H1 (cell line): Measurements from ENCODE around the gene WDR93. TPM values are rescaled to one million over a fixed set of nuclear protein-coding genes. Genes with fewer than 3 reads are reported as not detected.

ENCODE experiments used
- CTCF ChIA-PET: fragments of 300-600 bp; sonication (Branson Sonifier 250); formaldehyde crosslinking; loops from one replicate; lab custom pipeline; 2021; ENCODE audit not compliant: partially characterized antibody; lab: Charles Lee
- POLR2A ChIA-PET: fragments of 300-600 bp; sonication (Branson Sonifier 250); formaldehyde crosslinking; loops from one replicate; lab custom pipeline; 2021; ENCODE audit warnings: inconsistent platforms; ENCODE audit not compliant: partially characterized antibody; lab: Charles Lee
- DNase-seq, 2 experiments: peaks; one replicate each; pipeline versions ENCODE4 v3.0.0 to v3.0.0-alpha.2; 2010 to 2022; ENCODE audit warnings: low spot score in 2 of 2, low read depth in 1 of 2, mixed read lengths in 1 of 2
- FAIRE-seq: peaks from 2 replicates; lab custom pipeline; 2011; peaks lifted over from hg19 to GRCh38; lab: Jason Lieb, UNC
- H2AFZ ChIP-seq: 2 replicates; pipeline ENCODE4 v1.8.1; 2012; ENCODE audit warnings: low read length, inconsistent platforms
- H2AK5ac ChIP-seq: 2 replicates; pipeline ENCODE4 v1.6.1; 2013; ENCODE audit warnings: low read depth, low read length
- H2BK120ac ChIP-seq: replicated peaks from 2 replicates; pipeline ENCODE3; 2013; ENCODE audit warnings: low read depth, low read length, inconsistent platforms
- H2BK12ac ChIP-seq: 2 replicates; pipeline ENCODE4 v1.6.1; 2013; ENCODE audit warnings: low read depth, low read length
- H2BK15ac ChIP-seq: 2 replicates; pipeline ENCODE4 v1.6.1; 2013; ENCODE audit warnings: low read length
- H2BK20ac ChIP-seq: 2 replicates; pipeline ENCODE4 v1.6.1; 2013; ENCODE audit warnings: low read length
- H2BK5ac ChIP-seq: 2 replicates; pipeline ENCODE4 v1.6.1; 2013; ENCODE audit warnings: low read depth, low read length
- H3K14ac ChIP-seq: 2 replicates; pipeline ENCODE4 v1.6.1; 2013; ENCODE audit warnings: inconsistent platforms; ENCODE audit not compliant: insufficient read length
- H3K18ac ChIP-seq: 2 replicates; pipeline ENCODE4 v1.6.1; 2013; ENCODE audit warnings: low read length; ENCODE audit errors: extremely low read depth
- H3K23ac ChIP-seq: 2 replicates; pipeline ENCODE4 v1.6.1; 2013; ENCODE audit warnings: inconsistent platforms; ENCODE audit not compliant: insufficient read length
- H3K23me2 ChIP-seq: 2 replicates; pipeline ENCODE4 v1.6.1; 2013; ENCODE audit warnings: low read depth, low read length
- H3K27ac ChIP-seq: 2 replicates; pipeline ENCODE4 v1.6.1; 2011; ENCODE audit warnings: low read depth, low read length, inconsistent platforms
- H3K27me3 ChIP-seq, 4 experiments: replicated peaks in 1 of 4; 1 replicate in 1 of 4; 2 replicates in 3 of 4; pipeline versions ENCODE4 v1.6.1 to v1.8.1; 2011 to 2013; ENCODE audit warnings: low read length in 3 of 4, mild to moderate bottlenecking in 3 of 4, inconsistent platforms in 2 of 4, mixed read lengths in 2 of 4, moderate library complexity in 1 of 4; ENCODE audit not compliant: control insufficient read depth in 3 of 4, insufficient read depth in 3 of 4; ENCODE audit errors: extremely low read depth in 1 of 4
- H3K36me3 ChIP-seq, 4 experiments: 2 replicates each; pipeline versions ENCODE4 v1.6.1 to v1.8.1; 2011 to 2013; ENCODE audit warnings: mild to moderate bottlenecking in 4 of 4, low read length in 3 of 4, moderate library complexity in 2 of 4, control low read depth in 1 of 4, inconsistent platforms in 1 of 4; ENCODE audit not compliant: insufficient read depth in 4 of 4, control insufficient read depth in 2 of 4
- H3K4ac ChIP-seq: replicated peaks from 2 replicates; pipeline ENCODE3; 2013; ENCODE audit warnings: low read length, low read depth, mixed read lengths, inconsistent platforms; ENCODE audit not compliant: insufficient read length
- H3K4me1 ChIP-seq, 4 experiments: replicated peaks in 1 of 4; 1 replicate in 1 of 4; 2 replicates in 3 of 4; pipeline versions ENCODE4 v1.6.1 to v1.8.1; 2011 to 2013; ENCODE audit warnings: low read length in 3 of 4, inconsistent platforms in 2 of 4, mixed read lengths in 1 of 4; ENCODE audit not compliant: insufficient read depth in 4 of 4, control insufficient read depth in 3 of 4
- H3K4me2 ChIP-seq, 2 experiments: 2 replicates each; pipeline versions ENCODE4 v1.6.1 to v1.8.1; 2011 to 2013; ENCODE audit warnings: low read depth in 2 of 2, low read length in 2 of 2, control low read depth in 1 of 2, inconsistent platforms in 1 of 2, mild to moderate bottlenecking in 1 of 2; ENCODE audit not compliant: insufficient read depth in 1 of 2
- H3K4me3 ChIP-seq, 4 experiments: fragments of 200-600, 300-600 bp in 1 of 4; sonication (generic), shearing (Covaris generic), sonication (Bioruptor Twin) in 1 of 4; 2 replicates each; pipeline versions ENCODE4 v1.5.1 to v1.8.1; 2011 to 2016; ENCODE audit warnings: low read length in 4 of 4, low read depth in 3 of 4, control low read depth in 2 of 4, inconsistent platforms in 2 of 4, mild to moderate bottlenecking in 2 of 4, mixed read lengths in 1 of 4, moderate library complexity in 1 of 4; ENCODE audit not compliant: insufficient read depth in 2 of 4; ENCODE audit errors: extremely low read depth in 1 of 4
- H3K56ac ChIP-seq: replicated peaks from 2 replicates; pipeline ENCODE3; 2013; ENCODE audit warnings: low read depth, mild to moderate bottlenecking, mixed read lengths, low read length, inconsistent platforms; ENCODE audit not compliant: insufficient read length
- H3K79me1 ChIP-seq: 2 replicates; pipeline ENCODE4 v1.6.1; 2013; ENCODE audit warnings: low read depth, low read length, control low read depth
- H3K79me2 ChIP-seq, 2 experiments: 2 replicates each; pipeline versions ENCODE4 v1.6.1 to v1.8.1; 2012 to 2013; ENCODE audit warnings: low read length in 2 of 2, mild to moderate bottlenecking in 2 of 2, inconsistent platforms in 1 of 2; ENCODE audit not compliant: insufficient read depth in 2 of 2, control insufficient read depth in 1 of 2
- H3K9ac ChIP-seq, 4 experiments: replicated peaks in 1 of 4; 1 replicate in 1 of 4; 2 replicates in 3 of 4; pipeline versions ENCODE4 v1.6.1 to v1.8.1; 2011 to 2013; ENCODE audit warnings: low read depth in 3 of 4, low read length in 3 of 4, control low read depth in 2 of 4, mild to moderate bottlenecking in 2 of 4, moderate library complexity in 2 of 4, inconsistent platforms in 1 of 4; ENCODE audit errors: extremely low read depth in 1 of 4
- H3K9me3 ChIP-seq, 2 experiments: 2 replicates each; pipeline versions ENCODE4 v1.6.1 to v1.8.1; 2012 to 2013; ENCODE audit warnings: mild to moderate bottlenecking in 2 of 2, moderate library complexity in 2 of 2, control low read depth in 1 of 2, inconsistent platforms in 1 of 2, low read depth in 1 of 2, low read length in 1 of 2, mixed read lengths in 1 of 2; ENCODE audit not compliant: insufficient read depth in 2 of 2
- H4K20me1 ChIP-seq, 2 experiments: replicated peaks in 1 of 2; 2 replicates each; pipeline versions ENCODE3 to v1.8.1; 2011 to 2013; ENCODE audit warnings: inconsistent platforms in 2 of 2, low read length in 2 of 2, mild to moderate bottlenecking in 1 of 2; ENCODE audit not compliant: insufficient read depth in 2 of 2, control insufficient read depth in 1 of 2
- H4K5ac ChIP-seq: 2 replicates; pipeline ENCODE4 v1.6.1; 2013; ENCODE audit warnings: low read length, low read depth, mixed read lengths, inconsistent platforms; ENCODE audit not compliant: insufficient read length
- H4K8ac ChIP-seq: 2 replicates; pipeline ENCODE4 v1.8.0; 2013; ENCODE audit warnings: mild to moderate bottlenecking, moderate library complexity, low read length, inconsistent platforms; ENCODE audit not compliant: insufficient read depth; ENCODE audit errors: extremely low read depth
- H4K91ac ChIP-seq: replicated peaks from 2 replicates; pipeline ENCODE3; 2013; ENCODE audit warnings: low read length, mixed read lengths, inconsistent platforms; ENCODE audit not compliant: insufficient read length
- RXRA ChIP-seq: IDR thresholded peaks from 2 replicates; pipeline ENCODE4 v1.6.1; 2011; ENCODE audit warnings: low read depth, mild to moderate bottlenecking, low read length, moderate library complexity; ENCODE audit not compliant: insufficient read depth
- WGBS, 2 experiments: shearing (Covaris generic) in 1 of 2; methylation state at CpG; one replicate each; pipeline versions ENCODE4 v1.1.6 to v1.1.7; 2013 to 2015; ENCODE audit warnings: low lambda C conversion rate in 2 of 2, mixed read lengths in 2 of 2, inconsistent platforms in 1 of 2, low coverage in 1 of 2, missing lambda C conversion rate in 1 of 2; ENCODE audit not compliant: insufficient replicate concordance in 2 of 2, insufficient coverage in 1 of 2, insufficient read length in 1 of 2; ENCODE audit errors: extremely low coverage in 1 of 2, missing lambda C conversion rate in 1 of 2; 5-methylcytosine and 5-hydroxymethylcytosine counted together
- polyA plus RNA-seq, 7 experiments: library from polyadenylated mRNA; depleted of rRNA in 3 of 7; stranded (reverse) in 5 of 7; unstranded in 2 of 7; fragments of >200 nt in 5 of 7; fragments of 200-250 nt in 2 of 7; gene quantifications; 1 replicate in 5 of 7; 2 replicates in 1 of 7; 4 replicates in 1 of 7; pipeline versions ENCODE4 v1.2.1 to v1.2.3, GENCODE V29; 2011 to 2013; ENCODE audit warnings: missing spikeins in 2 of 7, mixed read lengths in 2 of 7
- total RNA-seq: library from RNA; stranded (reverse); fragmentation: NEBNext Ultra II Directional; extraction: Animal tissue kit (Norgen Biotek cat#: 25700); gene quantifications from 2 replicates; pipeline ENCODE4 v1.2.1, GENCODE V29; 2021

Gene WDR93
- total and polyA plus RNA-seq, 2 of the 8 experiments (the other 6 are each of a cell fraction or from before 2014, with no cell fraction given), result 0.03 TPM; not detected in 1

GRCh38 chr15:89780601-89781000 is 90.0 kb downstream of the WDR93 start:
- no peak overlapping the region for H2BK120ac ChIP-seq
- 91% methylated on average over 6 of the region's 6 CpGs; no CpG with 5 or more reads in 1 of the 2 experiments for WGBS, 2 experiments

More at GRCh38 chr15:89780601-89781000, 90.0 kb downstream of the WDR93 start:
- Histone ChIP-seq H2AK5ac (no peak overlapping the region), H2BK15ac (no peak overlapping the region), H3K9me3 (no peaks in the 10 kb centered on the region), H3K4me2 (no peak overlapping the region), H2BK5ac (no peak overlapping the region), H3K23ac (no peak overlapping the region), H3K18ac (no peak overlapping the region), H3K36me3 (no peaks in the 10 kb centered on the region), H3K56ac (no peak overlapping the region), H3K79me2 (no peaks in the 10 kb centered on the region), H3K27me3 (peaks cover 10 to 27% (median 24%) of the 10 kb centered on the region in 4 experiments), H3K23me2 (no peaks in the 10 kb centered on the region; the same call in 1 of the 2 replicates), H4K20me1 (no peaks in the 10 kb centered on the region), H3K14ac (no peak overlapping the region), H3K4me1 (peaks cover 8 to 15% (median 12%) of the 10 kb centered on the region in 4 experiments), H3K79me1 (no peaks in the 10 kb centered on the region), H2BK20ac (no peak overlapping the region), H2AFZ (no peak overlapping the region), H3K27ac (no peak overlapping the region), H4K8ac (no peak overlapping the region), H2BK12ac (peak overlapping the region; percentile 50; the same call in 1 of the 2 replicates), H3K9ac (no peak overlapping the region), H3K4ac (no peak overlapping the region), H3K4me3 (no peak overlapping the region), H4K91ac (no peak overlapping the region), H4K5ac (no peak overlapping the region)
- CTCF ChIA-PET, result interaction anchor here (0.8 to 5.1 kb wide), 6 partner anchors 18 to 132 kb away, joined by 3 to 32 read pairs (median 4); partner anchors contain the start of gene ARPIN
- FAIRE-seq (no peak), DNase-seq (no peak)
- POLR2A ChIA-PET, result interaction anchor here (1.3 to 1.6 kb wide), 2 partner anchors 8 to 19 kb away, joined by 5 to 6 read pairs; no protein-coding TSS in a partner anchor
- no peak for TF ChIP-seq RXRA
